NCI-H2107 treated with DMSO at 0.1 percent for 48 hours (cell line): ENCODE results near the gene ADGRD1.

Source experiments
- DNase-seq: peaks from one replicate; lab custom pipeline; 2025; ENCODE audit not compliant: unreplicated experiment; lab: John Stamatoyannopoulos, UW

ADGRD1 gene

GRCh38 chr12:131038961-131039950, 85.5 kb downstream of the ADGRD1 start:
- no peak for DNase-seq

GRCh38 chr12:131040491-131040890, 86.8 kb downstream of the ADGRD1 start:
- DNase-seq = no peak

GRCh38 chr12:131041216-131041967, 87.7 kb downstream of the ADGRD1 start:
- no peak for DNase-seq

- no peak for DNase-seq
Measured at GRCh38 chr12:131041968-131042833, 88.5 kb downstream of the ADGRD1 start.

- no peak for DNase-seq
Measured at GRCh38 chr12:131042834-131043245, 89.1 kb downstream of the ADGRD1 start.

GRCh38 chr12:131043401-131043871, 89.7 kb downstream of the ADGRD1 start:
- DNase-seq = no peak

- DNase-seq = no peak
Measured at GRCh38 chr12:131044136-131044535, 90.4 kb downstream of the ADGRD1 start.

GRCh38 chr12:131044760-131045381, 91.2 kb downstream of the ADGRD1 start:
- DNase-seq = no peak

GRCh38 chr12:131045705-131046460, 92.2 kb downstream of the ADGRD1 start:
- DNase-seq = no peak

GRCh38 chr12:131046813-131047788, 93.4 kb downstream of the ADGRD1 start:
- no peak for DNase-seq

- DNase-seq = no peak
Measured at GRCh38 chr12:131047789-131048610, 94.3 kb downstream of the ADGRD1 start.

- DNase-seq = no peak
Measured at GRCh38 chr12:131048611-131048990, 94.9 kb downstream of the ADGRD1 start.

- no peak for DNase-seq
Measured at GRCh38 chr12:131049002-131049401, 95.3 kb downstream of the ADGRD1 start.

GRCh38 chr12:131049549-131050339, 96.0 kb downstream of the ADGRD1 start:
- DNase-seq = no peak

- no peak for DNase-seq
Measured at GRCh38 chr12:131050463-131051154, 96.9 kb downstream of the ADGRD1 start.

- no peak for DNase-seq
Measured at GRCh38 chr12:131051155-131051473, 97.4 kb downstream of the ADGRD1 start.
